IMR-90 (cell line): ENCODE measurements around the gene DYRK1B. TPM values are rescaled to one million over a fixed set of nuclear protein-coding genes. Genes with fewer than 3 reads are reported as not detected.

Source experiments
- ATAC-seq: fragments of 200-7000 bp; cut with Tn5 transposase; 2 replicates; pipeline ENCODE4 v1.9.1; 2020; ENCODE audit warnings: low read depth, mild to moderate bottlenecking, moderate library complexity
- BruUV-seq: library from RNA; stranded (reverse); fragments of 400-500 nt; replicated peaks from 2 replicates; lab custom pipeline; 2021; lab: Mats Ljungman, UMichigan
- CTCF ChIA-PET: fragments of 300-600 bp; formaldehyde crosslinking; extraction: SDS; loops from one replicate; lab custom pipeline; 2021; ENCODE audit warnings: antibody characterized with exemption; lab: Yijun Ruan, JAX
- POLR2A ChIA-PET: fragments of 300-600 bp; sonication (Branson Sonifier 250); formaldehyde crosslinking; loops from one replicate; lab custom pipeline; 2022; ENCODE audit warnings: antibody characterized with exemption; ENCODE audit not compliant: unreplicated experiment; lab: Charles Lee
- DNase-seq: peaks from one replicate; pipeline ENCODE4 v3.0.0; 2013
- H2AFZ ChIP-seq: replicated peaks from 2 replicates; pipeline ENCODE3; 2013; ENCODE audit warnings: low read length, mild to moderate bottlenecking; ENCODE audit not compliant: poor library complexity
- H2AK5ac ChIP-seq: 2 replicates; pipeline ENCODE4 v1.6.1; 2013; ENCODE audit warnings: low read depth, low read length, inconsistent platforms
- H2AK9ac ChIP-seq: replicated peaks from 2 replicates; pipeline ENCODE3; 2013; ENCODE audit warnings: mild to moderate bottlenecking, low read depth, low read length, moderate library complexity; ENCODE audit not compliant: poor library complexity
- H2BK120ac ChIP-seq: 2 replicates; pipeline ENCODE4 v1.6.1; 2013; ENCODE audit warnings: low read depth, low read length, inconsistent platforms
- H2BK15ac ChIP-seq: 3 replicates; pipeline ENCODE4 v1.6.1; 2013; ENCODE audit warnings: low read depth, low read length, inconsistent platforms
- H2BK20ac ChIP-seq: 2 replicates; pipeline ENCODE4 v1.6.1; 2013; ENCODE audit warnings: low read depth, mild to moderate bottlenecking, inconsistent platforms, low read length, moderate library complexity
- H2BK5ac ChIP-seq: 2 replicates; pipeline ENCODE4 v1.6.1; 2013; ENCODE audit warnings: mild to moderate bottlenecking, low read depth, low read length, inconsistent platforms; ENCODE audit not compliant: poor library complexity, severe bottlenecking
- H3K14ac ChIP-seq: replicated peaks from 2 replicates; pipeline ENCODE4 v1.6.1; 2013; ENCODE audit warnings: low read depth, low read length, inconsistent platforms
- H3K18ac ChIP-seq: 2 replicates; pipeline ENCODE4 v1.6.1; 2013; ENCODE audit warnings: low read depth, low read length, control low read depth
- H3K23ac ChIP-seq: 2 replicates; pipeline ENCODE4 v1.6.1; 2013; ENCODE audit warnings: low read depth, low read length, inconsistent platforms
- H3K27ac ChIP-seq: 2 replicates; pipeline ENCODE4 v1.5.1; 2013; ENCODE audit warnings: mild to moderate bottlenecking, control low read depth, low read length; ENCODE audit not compliant: insufficient read depth
- H3K27me3 ChIP-seq: 2 replicates; pipeline ENCODE4 v1.6.1; 2013; ENCODE audit warnings: low read length; ENCODE audit not compliant: control insufficient read depth, insufficient read depth
- H3K36me3 ChIP-seq: 2 replicates; pipeline ENCODE4 v1.6.1; 2013; ENCODE audit warnings: low read length, mixed read lengths; ENCODE audit not compliant: control insufficient read depth, insufficient read depth
- H3K4ac ChIP-seq: 2 replicates; pipeline ENCODE4 v1.6.1; 2013; ENCODE audit warnings: low read depth, low read length, inconsistent platforms
- H3K4me1 ChIP-seq: 2 replicates; pipeline ENCODE4 v1.6.1; 2013; ENCODE audit warnings: low read length, mixed read lengths; ENCODE audit not compliant: control insufficient read depth, insufficient read depth
- H3K4me2 ChIP-seq: 2 replicates; pipeline ENCODE4 v1.6.1; 2013; ENCODE audit warnings: low read depth, mild to moderate bottlenecking, control low read depth, low read length, moderate library complexity
- H3K4me3 ChIP-seq: 2 replicates; pipeline ENCODE4 v1.5.1; 2013; ENCODE audit warnings: low read depth, mild to moderate bottlenecking, control low read depth, low read length, moderate library complexity; ENCODE audit not compliant: insufficient read depth
- H3K56ac ChIP-seq: 2 replicates; pipeline ENCODE4 v1.6.1; 2013; ENCODE audit warnings: low read length, inconsistent platforms; ENCODE audit not compliant: insufficient read depth; ENCODE audit errors: extremely low read depth
- H3K79me1 ChIP-seq, 2 experiments: 2 replicates each; pipeline ENCODE4 v1.6.1; 2013; ENCODE audit warnings: low read length in 2 of 2, inconsistent platforms in 1 of 2, low read depth in 1 of 2
- H3K9ac ChIP-seq: 2 replicates; pipeline ENCODE4 v1.6.1; 2013; ENCODE audit warnings: low read depth, low read length, control low read depth
- H3K9me1 ChIP-seq: 2 replicates; pipeline ENCODE4 v1.6.1; 2013; ENCODE audit warnings: low read length, inconsistent platforms; ENCODE audit not compliant: insufficient read depth
- H3K9me3 ChIP-seq: 2 replicates; pipeline ENCODE4 v1.6.1; 2013; ENCODE audit warnings: low read length; ENCODE audit not compliant: control insufficient read depth, insufficient read depth
- H4K20me1 ChIP-seq: 2 replicates; pipeline ENCODE4 v1.6.1; 2013; ENCODE audit warnings: low read length, inconsistent platforms; ENCODE audit not compliant: insufficient read depth
- H4K5ac ChIP-seq: 2 replicates; pipeline ENCODE4 v1.6.1; 2013; ENCODE audit warnings: mild to moderate bottlenecking, low read depth, low read length, control low read depth
- H4K8ac ChIP-seq, 2 experiments: 2 replicates each; pipeline ENCODE4 v1.6.1; 2013; ENCODE audit warnings: low read depth in 2 of 2, low read length in 2 of 2, control low read depth in 1 of 2, inconsistent platforms in 1 of 2
- H4K91ac ChIP-seq: 2 replicates; pipeline ENCODE4 v1.6.1; 2013; ENCODE audit warnings: low read depth, low read length, inconsistent platforms; ENCODE audit not compliant: insufficient read depth
- MAFK ChIP-seq: IDR thresholded peaks from 2 replicates; pipeline ENCODE4 v1.6.1; 2012; ENCODE audit warnings: low read depth, low read length, improper control_type of control experiment
- NFE2L2 ChIP-seq: fragments of 150-350 bp; IDR thresholded peaks from 2 replicates; pipeline ENCODE4 v1.6.1; 2016; ENCODE audit warnings: low read depth, mild to moderate bottlenecking, low read length
- WGBS, 2 experiments: methylation state at CpG; one replicate each; pipeline versions ENCODE4 v1.1.5 to v1.1.7; 2013; ENCODE audit warnings: missing lambda C conversion rate in 2 of 2; ENCODE audit not compliant: insufficient read length in 1 of 2; ENCODE audit errors: extremely low coverage in 2 of 2; 5-methylcytosine and 5-hydroxymethylcytosine counted together
- dilution Hi-C: fragments of 300-500 bp; cut with HindIII; formaldehyde crosslinking; loops from one replicate; pipeline ENCODE4 v1.14.3; 2018; ENCODE audit warnings: low sequenced_read_pairs; ENCODE audit not compliant: unreplicated experiment
- in situ Hi-C: fragments of 300-500 bp; cut with MboI; formaldehyde crosslinking; loops from 3 replicates; pipeline ENCODE4 v1.14.3; 2019; ENCODE audit warnings: low sequenced_read_pairs, inconsistent platforms, mixed read lengths
- intact Hi-C: fragments of 100-400 bp; cut with micrococcal nuclease; formaldehyde crosslinking; loops from 2 replicates; pipeline ENCODE4 v1.10.0; 2022
- polyA plus RNA-seq, 3 experiments: library from polyadenylated mRNA; depleted of rRNA; stranded (reverse); fragments of >200 nt; gene quantifications; 2 replicates each; pipeline ENCODE4 v1.2.3, GENCODE V29; 2012; ENCODE audit warnings: low replicate concordance in 1 of 3
- total RNA-seq: library from RNA; depleted of rRNA; stranded (reverse); fragments of >200 nt; gene quantifications from 2 replicates; pipeline ENCODE4 v1.2.3, GENCODE V29; 2012

DYRK1B gene
- total and polyA plus RNA-seq, 2 of the 4 experiments (the other 2 are of a cell fraction) = 2.7 to 11.4 TPM

DNA sequence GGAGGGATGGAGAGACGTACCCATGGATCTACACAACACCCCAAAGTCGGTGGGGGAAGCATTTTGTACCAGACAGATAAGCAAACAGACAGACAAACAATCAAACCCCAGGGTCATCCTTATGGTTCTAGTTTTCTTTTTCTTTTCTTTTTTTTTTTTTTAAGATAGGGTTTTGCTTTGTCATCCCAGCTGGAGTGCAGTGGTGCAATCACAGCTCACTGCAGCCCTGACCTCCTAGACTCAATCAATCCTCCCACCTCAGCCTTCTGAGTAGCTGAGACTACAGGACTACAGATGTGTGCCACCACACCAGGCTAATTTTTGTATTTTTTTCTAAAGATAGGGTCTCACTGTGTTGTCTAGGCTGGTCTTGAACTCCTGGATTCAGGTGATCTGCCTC is 30.2 kb upstream of the DYRK1B start:
- ATAC-seq (no peak), DNase-seq (no peak)
- H2BK120ac ChIP-seq = no peak overlapping the region
- no peak overlapping the region for H3K56ac ChIP-seq
- no peak overlapping the region for H4K8ac ChIP-seq
- no peak overlapping the region for H3K18ac ChIP-seq
- CTCF ChIA-PET = no interaction called here
- H3K79me1 ChIP-seq = no peaks in the 10 kb centered on the region
- BruUV-seq = no TSS peak
- no peaks in the 10 kb centered on the region for H3K9me3 ChIP-seq
- H2BK20ac ChIP-seq = no peak overlapping the region
- no peak overlapping the region for H2AK5ac ChIP-seq
- POLR2A ChIA-PET = no interaction called here
- H3K14ac ChIP-seq = no peak overlapping the region
- no peak for TF ChIP-seq MAFK
- TF ChIP-seq NFE2L2 = peak; percentile 60; the same call in 1 of the 2 replicates
- H3K4ac ChIP-seq = no peak overlapping the region
- H3K27ac ChIP-seq = no peak overlapping the region
- no peak overlapping the region for H2BK15ac ChIP-seq
- in situ Hi-C loops (no loop called here), intact Hi-C loops (no loop called here), dilution Hi-C loops (no loop called here)
- H3K23ac ChIP-seq = no peak overlapping the region
- no peaks in the 10 kb centered on the region for H3K36me3 ChIP-seq
- H2AFZ ChIP-seq = no peak overlapping the region
- H3K4me2 ChIP-seq = no peak overlapping the region
- no peak overlapping the region for H2AK9ac ChIP-seq
- H3K27me3 ChIP-seq = no peaks in the 10 kb centered on the region
- no peak overlapping the region for H3K9ac ChIP-seq
- no peak overlapping the region for H4K5ac ChIP-seq
- H2BK5ac ChIP-seq = no peak overlapping the region
- H3K4me3 ChIP-seq = no peak overlapping the region
- WGBS, 2 experiments = no CpG with 5 or more reads among the region's 2 CpGs
- no peaks in the 10 kb centered on the region for H3K9me1 ChIP-seq
- H4K20me1 ChIP-seq = no peaks in the 10 kb centered on the region
- no peaks in the 10 kb centered on the region for H3K4me1 ChIP-seq
- no peak overlapping the region for H4K91ac ChIP-seq
